Endothelial cell of umbilical vein (primary cell): Measurements from ENCODE around the gene MTMR3. TPM values are rescaled to one million over a fixed set of nuclear protein-coding genes. Genes with fewer than 3 reads are reported as not detected.

Experiments
- BruUV-seq: library from RNA; stranded (reverse); fragments of 400-500 nt; replicated peaks from 2 replicates; lab custom pipeline; 2021; lab: Mats Ljungman, UMichigan
- CTCF ChIA-PET: fragments of 300-600, 350-600 bp; sonication (Branson Sonifier 250); formaldehyde crosslinking; loops from one replicate; lab custom pipeline; 2021; ENCODE audit warnings: antibody characterized with exemption, inconsistent platforms; lab: Charles Lee
- POLR2A ChIA-PET: fragments of 300-600, 350-600 bp; sonication (Branson Sonifier 250); formaldehyde crosslinking; loops from one replicate; lab custom pipeline; 2021; ENCODE audit warnings: antibody characterized with exemption, inconsistent platforms; lab: Charles Lee
- DNase-seq: peaks from one replicate; pipeline ENCODE4 v3.0.0-alpha.2; 2011; ENCODE audit warnings: low read depth, low spot score
- FAIRE-seq: peaks from 2 replicates; lab custom pipeline; 2011; peaks lifted over from hg19 to GRCh38; lab: Jason Lieb, UNC
- H2AFZ ChIP-seq: 2 replicates; pipeline ENCODE4 v1.6.0; 2012; ENCODE audit warnings: low read depth, low read length, control low read depth, inconsistent platforms
- H3K27ac ChIP-seq: 2 replicates; pipeline ENCODE4 v1.5.1; 2011; ENCODE audit warnings: low read depth, mild to moderate bottlenecking, control low read depth, low read length, moderate library complexity; ENCODE audit not compliant: insufficient read depth
- H3K27me3 ChIP-seq, 2 experiments: 2 replicates each; pipeline versions ENCODE4 v1.6.0 to v1.6.1; 2011; ENCODE audit warnings: low read length in 2 of 2, mixed read lengths in 1 of 2; ENCODE audit not compliant: control insufficient read depth in 2 of 2, insufficient read depth in 2 of 2
- H3K36me3 ChIP-seq, 2 experiments: 2 replicates in 1 of 2; 3 replicates in 1 of 2; pipeline ENCODE4 v1.5.1; 2011; ENCODE audit warnings: low read length in 2 of 2, mild to moderate bottlenecking in 1 of 2, moderate library complexity in 1 of 2; ENCODE audit not compliant: control insufficient read depth in 2 of 2, insufficient read depth in 2 of 2; ENCODE audit errors: extremely low read depth in 1 of 2
- H3K4me1 ChIP-seq: 3 replicates; pipeline ENCODE4 v1.5.1; 2011; ENCODE audit warnings: mild to moderate bottlenecking, low read length; ENCODE audit not compliant: control insufficient read depth, insufficient read depth; ENCODE audit errors: extremely low read depth
- H3K4me2 ChIP-seq: 2 replicates; pipeline ENCODE4 v1.6.1; 2011; ENCODE audit warnings: low read length, control low read depth, mixed read lengths; ENCODE audit not compliant: insufficient read depth
- H3K4me3 ChIP-seq, 3 experiments: fragments of 200-600 bp in 1 of 3; sonication (generic), shearing (Covaris generic) in 1 of 3; replicated peaks in 1 of 3; 2 replicates each; pipeline ENCODE4 v1.5.1; 2011 to 2016; ENCODE audit warnings: control low read depth in 3 of 3, low read length in 3 of 3, mild to moderate bottlenecking in 2 of 3, inconsistent platforms in 1 of 3, low read depth in 1 of 3, moderate library complexity in 1 of 3; ENCODE audit not compliant: insufficient read depth in 1 of 3
- H3K79me2 ChIP-seq: 2 replicates; pipeline ENCODE4 v1.6.0; 2012; ENCODE audit warnings: low read length, inconsistent platforms; ENCODE audit not compliant: control insufficient read depth, insufficient read depth
- H3K9ac ChIP-seq: replicated peaks from 2 replicates; pipeline ENCODE3; 2011; ENCODE audit warnings: low read length, control low read depth; ENCODE audit not compliant: insufficient read depth; ENCODE audit errors: extremely low read depth
- H3K9me1 ChIP-seq: replicated peaks from 3 replicates; pipeline ENCODE4 v1.6.0; 2011; ENCODE audit warnings: mild to moderate bottlenecking, low read length; ENCODE audit not compliant: control insufficient read depth, insufficient read depth; ENCODE audit errors: extremely low read depth
- H3K9me3 ChIP-seq: replicated peaks from 2 replicates; pipeline ENCODE4 v1.5.1; 2012; ENCODE audit warnings: low read length, inconsistent platforms; ENCODE audit not compliant: control insufficient read depth, insufficient read depth
- H4K20me1 ChIP-seq: replicated peaks from 2 replicates; pipeline ENCODE3; 2011; ENCODE audit warnings: mild to moderate bottlenecking, low read length; ENCODE audit not compliant: control insufficient read depth, insufficient read depth; ENCODE audit errors: extremely low read depth
- CTCF ChIP-seq, 2 donors: IDR thresholded peaks; 1 replicate in 1 of 2; 2 replicates in 1 of 2; pipeline ENCODE4 v1.5.1; 2011; ENCODE audit warnings: low read length in 2 of 2, mild to moderate bottlenecking in 2 of 2, moderate library complexity in 2 of 2, control low read depth in 1 of 2, inconsistent platforms in 1 of 2, low read depth in 1 of 2; ENCODE audit not compliant: insufficient read depth in 1 of 2; ENCODE audit errors: extremely low read depth in 1 of 2
- EZH2 ChIP-seq: IDR thresholded peaks from 2 replicates; pipeline ENCODE4 v1.6.1; 2012; ENCODE audit warnings: borderline replicate concordance, low read depth, mild to moderate bottlenecking, moderate library complexity, low read length, inconsistent platforms; ENCODE audit not compliant: severe bottlenecking
- FOS ChIP-seq: IDR thresholded peaks from 2 replicates; pipeline ENCODE4 v1.6.1; 2011; ENCODE audit warnings: mild to moderate bottlenecking, low read length, moderate library complexity, borderline replicate concordance; ENCODE audit not compliant: insufficient read depth
- GATA2 ChIP-seq: IDR thresholded peaks from 2 replicates; pipeline ENCODE4 v1.7.0; 2011; ENCODE audit warnings: low read depth, mild to moderate bottlenecking, moderate library complexity, mixed read lengths, low read length; ENCODE audit not compliant: insufficient read length, insufficient read depth
- JUN ChIP-seq: IDR thresholded peaks from 2 replicates; pipeline ENCODE4 v1.6.1; 2011; ENCODE audit warnings: borderline replicate concordance, low read depth; ENCODE audit not compliant: insufficient read length, insufficient read depth
- MAX ChIP-seq: IDR thresholded peaks from 2 replicates; pipeline ENCODE4 v1.6.1; 2011; ENCODE audit not compliant: insufficient read depth, insufficient read length
- MYC ChIP-seq: IDR thresholded peaks from one replicate; pipeline ENCODE4 v1.6.1; 2011; ENCODE audit warnings: mild to moderate bottlenecking, low read depth, low read length
- POLR2A ChIP-seq: IDR thresholded peaks from 2 replicates; pipeline ENCODE4 v1.6.1; 2012; ENCODE audit warnings: low read depth, mild to moderate bottlenecking, control low read depth, low read length
- POLR2AphosphoS5 ChIP-seq: IDR thresholded peaks from 2 replicates; pipeline ENCODE4 v1.6.1; 2012; ENCODE audit warnings: low read depth, mild to moderate bottlenecking, control low read depth, low read length, moderate library complexity; ENCODE audit not compliant: insufficient read depth
- dilution Hi-C: fragments of 300-500 bp; cut with MboI; formaldehyde crosslinking; loops from one replicate; pipeline ENCODE4 v1.15.0; 2019; ENCODE audit warnings: low sequenced_read_pairs; ENCODE audit not compliant: extremely low pct_ligation_motif_present
- intact Hi-C: fragments of 100-400 bp; cut with micrococcal nuclease; formaldehyde crosslinking; loops from one replicate; pipeline ENCODE4 v1.10.0; 2022
- polyA plus RNA-seq, 4 experiments: library from polyadenylated mRNA; depleted of rRNA in 3 of 4; stranded (reverse) in 3 of 4; unstranded in 1 of 4; fragments of >200 nt; gene quantifications; 2 replicates each; pipeline versions ENCODE4 v1.2.1 to v1.2.3, GENCODE V29; 2011 to 2012; ENCODE audit warnings: missing spikeins in 1 of 4
- total RNA-seq: library from RNA; stranded (reverse); gene quantifications from 2 replicates; pipeline ENCODE4 v1.2.3, GENCODE V29; 2021

MTMR3 gene
- total and polyA plus RNA-seq, 2 donors (not counting 3 experiments of a cell fraction or from before 2014, with no cell fraction given): 30.1 to 36.5 TPM

- H2AFZ ChIP-seq: no peak overlapping the region
- no peak overlapping the region for H3K27ac ChIP-seq
- H3K36me3 ChIP-seq: no peaks in the 10 kb centered on the region
- no peak overlapping the region for H3K4me2 ChIP-seq
- H3K4me1 ChIP-seq: no peaks in the 10 kb centered on the region
- H3K9ac ChIP-seq: no peak overlapping the region
- CTCF ChIA-PET: interaction anchor here (2.7 to 2.9 kb wide), 2 partner anchors 11 to 73 kb away, joined by 9 to 12 read pairs; no protein-coding TSS in a partner anchor
- FAIRE-seq (no peak), DNase-seq (no peak)
- no peaks in the 10 kb centered on the region for H3K9me3 ChIP-seq
- no peaks in the 10 kb centered on the region for H3K79me2 ChIP-seq
- H3K27me3 ChIP-seq: peaks cover 22 to 30% of the 10 kb centered on the region in 2 experiments
- H3K9me1 ChIP-seq: no peaks in the 10 kb centered on the region
- no peaks in the 10 kb centered on the region for H4K20me1 ChIP-seq
- H3K4me3 ChIP-seq: no peak overlapping the region
- no TSS peak for BruUV-seq
- intact Hi-C loops: no loop called here
- POLR2A ChIA-PET: no interaction called here
- TF ChIP-seq EZH2 (no peak), FOS (no peak), POLR2A (no peak), CTCF (IDR thresholded peaks at IDR 0.05; ENCODE audit: extremely low read depth in 1 of 2, insufficient read depth in 1 of 2, low read depth in 1 of 2, low read length in 2 of 2) (no peak), POLR2AphosphoS5 (no peak), GATA2 (no peak), JUN (no peak), MAX (no peak), MYC (no peak)
- dilution Hi-C loops: no loop called here
Observed at GRCh38 chr22:30077279-30077880, 194.4 kb downstream of the MTMR3 start.
